HS-5 (cell line): ENCODE data around the gene MRPS7.
"Not testable (repeated sequence)": the region's sequence is repeated elsewhere in the genome, so short reads cannot be mapped to it uniquely, and the experiment has no call there.

Source experiments
- DNase-seq: peaks from one replicate; pipeline ENCODE4 v3.0.0-alpha.2; 2012; ENCODE audit warnings: low read depth

The MRPS7 gene

GRCh38 chr17:75244133-75244866 lies 17.4 kb upstream of the MRPS7 start:
- DNase-seq = no peak

GRCh38 chr17:75245011-75245410 lies 16.7 kb upstream of the MRPS7 start:
- no peak for DNase-seq

- DNase-seq = no peak
Observed at GRCh38 chr17:75246404-75246803, 15.3 kb upstream of the MRPS7 start.

GRCh38 chr17:75249564-75249963 lies 12.1 kb upstream of the MRPS7 start:
- no peak for DNase-seq

DNA sequence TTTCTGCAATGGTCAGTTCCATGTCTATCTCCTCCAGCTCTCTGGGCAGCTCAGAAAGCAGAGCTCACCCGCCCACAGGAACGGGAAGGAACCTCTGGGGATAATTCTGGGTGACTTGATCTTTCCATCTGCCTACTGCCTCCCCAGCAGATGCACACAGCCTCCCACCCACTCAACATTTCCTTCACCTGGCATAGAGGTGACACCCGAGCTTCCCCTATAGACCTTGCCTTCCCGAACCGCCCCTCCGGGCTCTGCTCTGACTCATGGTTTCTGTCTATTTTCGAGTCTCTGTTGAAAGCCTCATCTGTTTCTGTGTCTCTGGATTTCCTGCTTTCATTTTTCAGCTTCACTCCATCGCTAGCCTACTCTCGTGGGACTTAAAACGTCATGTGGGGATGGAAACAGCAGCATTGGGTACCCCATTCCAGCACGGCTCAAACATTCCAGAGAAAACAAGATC lies 11.6 kb upstream of the MRPS7 start:
- DNase-seq = no peak

DNA sequence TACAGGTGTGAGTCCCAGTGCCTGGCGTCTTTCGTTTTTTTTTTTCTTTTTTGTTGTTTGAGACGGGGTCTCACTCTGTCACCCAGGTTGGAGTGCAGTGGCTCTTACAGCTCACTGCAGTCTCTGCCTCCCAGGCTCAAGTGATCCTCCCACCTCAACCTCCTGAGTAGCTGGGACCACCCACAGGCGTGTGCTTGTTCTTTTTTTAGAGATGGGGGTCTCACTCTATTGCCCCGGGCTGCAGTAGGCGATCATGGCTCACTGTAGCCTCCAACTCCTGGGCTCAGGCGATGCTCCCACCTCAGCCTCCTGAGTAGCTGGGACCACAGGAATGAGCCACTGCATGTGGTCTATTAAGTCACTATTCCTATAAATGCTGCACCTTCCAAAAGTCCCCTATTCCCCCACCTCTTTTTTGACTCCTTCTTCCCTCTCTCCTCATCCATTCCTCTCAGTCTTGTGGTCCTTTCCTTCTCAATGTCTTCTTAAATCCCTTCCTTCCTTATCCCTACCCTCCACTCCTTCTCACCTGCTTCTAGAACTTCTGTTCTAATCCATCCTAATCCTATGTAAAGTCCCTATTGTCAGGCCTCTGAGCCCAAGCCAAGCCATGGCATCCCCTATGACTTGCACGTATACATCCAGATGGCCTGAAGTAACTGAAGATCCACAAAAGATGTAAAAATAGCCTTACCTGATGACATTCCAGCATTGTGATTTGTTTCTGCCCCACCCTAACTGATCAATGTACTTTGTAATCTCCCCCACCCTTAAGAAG lies 9.5 kb upstream of the MRPS7 start:
- DNase-seq = no peak

GRCh38 chr17:75255954-75256698 lies 5.6 kb upstream of the MRPS7 start:
- DNase-seq = not testable (repeated sequence)

DNA sequence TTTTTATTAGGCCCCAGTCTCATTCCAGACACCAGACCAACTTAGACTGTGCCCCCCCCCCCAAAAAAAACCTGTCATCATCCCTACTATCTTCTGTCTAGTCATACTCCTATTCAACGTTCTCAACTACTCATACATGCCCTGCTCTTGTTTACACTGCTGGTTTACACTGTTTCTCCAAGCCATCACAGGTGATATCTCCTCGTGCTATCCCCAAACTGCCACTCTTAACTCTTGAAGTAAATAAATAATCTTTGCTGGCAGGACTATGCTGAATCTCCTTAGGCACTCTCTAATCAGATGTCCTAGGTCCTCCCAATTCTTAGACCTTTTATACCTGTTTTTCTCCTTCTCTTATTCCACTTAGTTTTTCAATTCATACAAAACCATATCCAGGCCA lies 4.5 kb upstream of the MRPS7 start:
- not testable (repeated sequence) for DNase-seq

DNA sequence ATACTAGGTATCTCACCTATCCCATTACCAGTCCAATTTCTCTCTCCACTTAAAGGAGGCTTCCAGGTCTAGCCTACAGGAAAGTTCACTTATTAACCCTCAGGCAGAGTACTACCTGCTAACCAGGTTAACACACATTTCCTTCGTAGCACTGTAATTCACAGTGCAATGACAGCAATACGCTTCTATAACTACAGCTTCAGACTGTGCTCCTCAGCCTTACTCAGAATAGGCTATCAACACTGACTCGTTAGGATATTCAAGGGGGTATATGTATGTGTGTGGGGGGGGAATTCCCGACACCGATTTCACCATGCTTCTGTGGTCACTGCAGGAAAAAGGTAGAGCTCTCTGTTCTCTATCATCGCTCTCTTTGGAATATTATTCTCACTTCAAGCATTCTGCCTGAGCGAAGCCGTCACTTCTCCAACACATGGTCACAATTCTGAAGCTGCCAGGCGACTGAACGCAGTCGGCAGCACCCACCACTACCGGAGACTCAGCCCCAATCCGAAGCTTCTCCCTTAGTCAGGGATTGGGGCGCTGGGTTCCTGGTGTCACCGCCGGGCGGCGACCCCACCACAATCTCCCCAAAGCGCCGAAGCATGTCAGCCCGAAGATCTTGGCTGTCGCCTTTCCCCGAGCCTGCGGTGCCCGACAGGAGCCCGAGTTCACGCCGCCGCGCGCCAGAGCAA lies 891 bp upstream of the MRPS7 start:
- no peak for DNase-seq

GRCh38 chr17:75262112-75262606 lies 480 bp downstream of the MRPS7 start:
- no peak for DNase-seq

- DNase-seq = no peak
Observed at GRCh38 chr17:75263055-75263454, 1.4 kb downstream of the MRPS7 start.

- DNase-seq = no peak
Observed at GRCh38 chr17:75265614-75266315, 4.1 kb downstream of the MRPS7 start.

DNA sequence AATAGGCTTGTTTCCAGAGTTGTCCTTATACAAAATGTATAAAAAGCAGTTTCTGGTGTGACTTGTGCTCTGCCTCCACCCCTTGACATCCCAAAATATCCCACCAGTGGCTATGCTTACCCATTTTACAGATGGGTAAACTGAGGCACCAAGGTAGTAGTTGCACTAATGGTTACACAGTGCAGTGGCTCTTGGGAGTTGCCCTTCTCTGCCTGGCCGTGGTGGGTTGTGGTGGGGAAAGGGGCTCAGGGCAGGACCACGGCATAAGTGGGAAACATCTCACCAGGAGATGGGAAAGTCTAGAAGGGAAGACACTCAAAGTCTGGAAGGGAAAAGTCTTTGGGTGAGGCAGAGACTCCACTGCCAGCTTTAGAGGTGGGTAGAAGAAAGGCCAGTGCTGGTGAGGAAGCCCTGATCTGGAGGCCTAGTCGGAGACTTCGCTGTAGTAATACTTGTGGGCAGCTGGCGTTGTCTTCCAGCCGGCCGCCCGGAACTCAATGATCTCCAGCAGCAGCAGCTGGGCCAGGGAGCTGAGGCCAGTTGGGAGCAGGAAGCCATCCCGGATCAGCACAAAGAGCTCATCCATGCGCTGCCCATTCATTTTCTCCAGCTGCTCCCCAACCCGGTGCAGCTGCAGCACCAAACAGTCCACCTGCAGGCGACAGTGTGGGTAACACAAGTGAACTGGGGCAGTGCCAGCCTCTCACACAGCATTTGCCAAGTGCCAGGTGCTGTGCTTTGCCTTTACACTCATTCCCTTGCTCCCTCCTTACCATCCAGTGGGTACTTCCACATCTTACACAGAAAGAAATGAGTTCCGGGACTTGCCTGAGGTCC lies 4.9 kb downstream of the MRPS7 start:
- DNase-seq = no peak

- DNase-seq = no peak
Observed at GRCh38 chr17:75267153-75267410, 5.4 kb downstream of the MRPS7 start.

DNA sequence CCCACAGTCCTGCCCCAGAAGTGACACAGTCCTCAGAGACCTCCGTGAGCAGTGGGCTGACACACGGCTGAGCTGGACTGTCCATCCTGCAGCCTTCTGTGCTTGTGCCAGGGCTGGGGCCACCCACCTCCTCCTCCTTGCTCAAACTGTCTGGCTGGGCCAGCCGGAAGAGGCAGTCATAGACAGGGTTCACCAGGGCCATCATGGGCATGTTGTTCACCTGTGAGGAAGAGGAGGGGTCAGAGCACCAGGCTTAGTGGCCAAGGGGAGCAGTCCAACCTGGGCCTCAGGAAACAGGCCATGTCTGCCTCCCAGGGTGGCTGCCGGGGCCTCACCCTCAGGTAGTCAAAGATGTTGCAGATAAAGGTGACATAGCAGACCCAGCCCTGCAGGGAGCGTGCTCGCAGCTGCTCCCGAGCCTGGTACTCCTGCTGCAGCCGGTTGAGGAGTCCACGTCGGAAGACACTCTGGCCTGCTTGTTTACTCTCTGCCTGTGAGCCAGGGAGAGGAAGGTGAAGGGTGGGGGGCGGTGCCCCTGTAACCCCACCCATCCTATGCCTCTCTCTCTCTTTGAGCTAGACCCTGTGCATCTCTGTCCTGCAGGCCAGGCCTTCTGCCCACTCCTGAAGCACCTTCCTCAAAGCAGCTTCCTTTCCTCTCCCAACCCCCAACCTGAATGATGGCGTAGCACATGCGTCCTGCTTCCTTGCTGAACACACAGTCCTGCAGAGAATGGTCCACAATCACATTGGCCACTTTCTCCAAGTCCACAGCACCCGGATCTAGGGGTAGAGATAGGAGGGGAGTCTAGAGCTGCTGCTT lies 5.9 kb downstream of the MRPS7 start:
- no peak for DNase-seq

- no peak for DNase-seq
Observed at GRCh38 chr17:75269844-75270217, 8.2 kb downstream of the MRPS7 start.

GRCh38 chr17:75270218-75270965 lies 8.7 kb downstream of the MRPS7 start:
- DNase-seq = no peak

- DNase-seq = no peak
Observed at GRCh38 chr17:75270966-75271232, 9.2 kb downstream of the MRPS7 start, which contains the start of gene MIF4GD. Gene MIF4GD, minus strand, starts transcription at chr17:75271231. Its CDS starts 1,036 bp downstream, at chr17:75270195.

DNA sequence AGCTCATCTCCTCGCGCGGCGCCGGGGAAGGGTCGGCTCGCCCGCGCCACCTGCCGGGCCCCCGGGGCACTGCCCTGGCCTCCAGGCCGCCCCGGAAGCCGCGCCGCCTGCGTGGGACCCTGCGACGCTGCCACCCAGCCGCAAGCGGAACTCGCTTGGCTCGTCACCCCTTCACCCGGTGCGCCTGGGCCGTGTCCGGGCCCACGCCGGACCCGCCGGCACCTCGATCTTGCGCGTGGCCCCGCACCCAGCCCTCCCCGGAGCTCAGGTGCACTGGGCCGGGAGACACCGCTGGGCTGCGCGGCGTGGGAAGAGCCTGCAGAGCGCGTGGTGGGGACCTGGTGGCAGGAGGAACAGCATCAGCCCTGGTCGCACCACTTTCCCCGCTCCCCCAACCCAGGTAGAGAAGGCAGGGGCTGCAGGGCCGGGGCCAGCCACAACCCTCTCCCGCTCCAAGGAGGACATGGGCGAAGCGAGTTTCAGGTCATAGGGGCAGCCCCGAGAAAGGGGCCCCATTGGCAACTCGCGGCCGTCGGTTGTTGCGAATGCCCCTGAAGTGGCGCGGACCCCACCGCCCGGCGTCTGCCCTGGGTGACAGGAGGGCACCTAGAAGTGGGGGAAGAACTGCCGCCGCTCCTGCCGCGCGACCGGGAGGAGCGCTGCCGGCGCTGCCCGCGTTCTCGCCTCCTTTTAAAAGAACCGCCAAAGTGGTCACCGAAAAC lies 9.7 kb downstream of the MRPS7 start:
- no peak for DNase-seq
